IPS-NIHi7 (cell line): ENCODE data around the gene ZNF445.
"Not testable (repeated sequence)": the region's sequence is repeated elsewhere in the genome, so short reads cannot be mapped to it uniquely, and the experiment has no call there.

Experiments
- DNase-seq: peaks from one replicate; pipeline ENCODE4 v3.0.0; 2012; ENCODE audit warnings: mixed read lengths; ENCODE audit errors: extremely low spot score

ZNF445 gene

DNA sequence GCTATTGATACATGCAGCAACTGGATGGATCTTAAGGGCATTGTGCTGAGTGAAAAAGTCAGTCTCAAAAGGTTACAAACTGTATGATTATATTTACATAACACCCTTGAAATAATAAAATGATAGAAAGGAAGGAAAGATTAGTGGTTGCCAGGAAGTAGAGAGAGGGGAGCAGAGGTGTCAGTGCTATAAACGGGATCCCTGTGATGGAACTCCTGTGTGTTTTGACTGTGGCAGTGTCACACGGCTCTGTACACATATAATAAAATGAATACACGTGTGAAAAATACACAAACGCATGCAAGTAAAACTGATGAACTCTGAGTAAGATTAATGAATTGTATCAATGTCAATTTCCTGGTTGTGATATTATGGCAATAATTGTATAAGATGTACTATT, 78.6 kb downstream of the ZNF445 start:
- no peak for DNase-seq

DNA sequence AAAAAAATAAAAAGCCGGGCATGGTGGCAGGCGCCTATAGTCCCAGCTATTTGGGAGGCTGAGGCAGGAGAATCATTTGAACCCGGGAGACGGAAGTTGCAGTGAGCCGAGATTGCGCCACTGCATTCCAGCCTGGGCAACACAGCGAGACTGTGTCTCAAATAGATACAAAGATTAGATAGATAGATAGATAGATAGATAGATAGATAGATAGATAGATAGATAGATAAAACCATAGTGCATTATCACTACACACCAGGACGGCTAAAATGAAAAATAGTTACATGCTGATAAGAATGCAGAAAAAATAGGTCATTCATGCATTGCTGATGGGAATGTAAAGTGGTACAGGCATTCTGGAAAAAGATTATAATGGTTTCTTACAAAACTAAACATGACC, 79.2 kb downstream of the ZNF445 start:
- DNase-seq: not testable (repeated sequence)

DNA sequence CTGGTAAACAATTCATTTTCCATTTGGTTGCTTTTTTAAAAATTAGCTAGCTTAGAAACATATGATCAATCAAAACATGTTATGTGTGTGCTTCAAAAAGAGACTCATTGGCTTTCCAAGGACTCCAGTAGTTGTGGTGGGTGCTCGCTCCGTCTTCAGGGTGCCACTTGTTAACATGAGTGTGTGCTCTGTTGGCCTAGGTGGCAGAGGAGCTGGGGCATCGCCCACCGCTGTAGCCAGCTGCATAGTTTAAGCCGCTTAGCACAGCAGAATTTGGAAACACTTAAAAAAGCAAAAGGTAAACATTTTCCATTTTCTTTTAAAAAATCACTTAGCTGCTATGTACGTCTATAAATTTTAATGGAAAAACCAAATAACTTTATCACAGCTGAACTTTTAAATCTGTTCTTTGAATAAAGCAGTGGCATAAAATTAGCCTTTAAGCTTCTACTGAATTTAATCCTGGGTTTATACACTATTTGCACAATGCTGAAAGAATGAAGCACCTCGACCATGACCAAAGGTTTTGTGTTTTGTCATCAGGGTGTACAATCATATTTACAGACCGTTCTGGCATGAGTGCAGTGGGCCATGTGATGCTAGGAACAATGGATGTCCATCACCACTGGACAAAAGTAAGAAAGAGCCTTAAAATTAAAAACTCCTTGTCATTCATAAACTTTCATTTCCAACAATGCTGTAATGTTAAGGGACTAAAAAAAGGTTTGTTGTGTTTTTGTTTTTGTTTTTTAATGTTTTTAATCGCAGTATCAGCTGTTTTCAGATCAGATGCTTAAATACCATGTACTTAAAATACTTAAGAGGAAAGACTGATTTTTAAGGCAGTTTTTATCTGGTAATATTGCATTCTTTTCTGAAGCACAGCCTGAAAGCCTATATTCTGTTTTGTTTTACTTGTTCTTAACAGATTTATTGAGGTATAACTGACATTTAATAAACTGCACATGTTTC, 81.0 kb downstream of the ZNF445 start:
- DNase-seq: no peak

DNA sequence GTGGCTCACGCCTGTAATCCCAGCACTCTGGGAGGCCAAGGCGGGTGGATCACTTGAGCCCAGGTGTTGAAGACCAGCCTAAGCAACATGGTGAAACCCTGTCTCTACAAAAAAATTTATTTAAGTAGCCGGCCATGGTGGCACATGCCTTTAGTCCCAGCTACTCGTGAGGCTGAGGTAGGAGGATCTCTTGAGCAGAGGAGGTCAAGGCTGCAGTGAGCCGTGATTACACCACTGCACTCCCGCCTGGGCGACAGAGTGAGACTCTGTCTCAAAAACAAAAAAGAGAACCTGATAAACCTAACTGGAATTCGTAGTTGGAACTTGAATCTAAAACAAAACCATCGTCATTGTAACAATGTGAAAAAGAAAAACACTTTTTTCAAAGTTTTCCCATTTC, 81.8 kb downstream of the ZNF445 start:
- no peak for DNase-seq

- DNase-seq: no peak
Observed at GRCh38 chr3:44392489-44392888, 85.0 kb downstream of the ZNF445 start.

DNA sequence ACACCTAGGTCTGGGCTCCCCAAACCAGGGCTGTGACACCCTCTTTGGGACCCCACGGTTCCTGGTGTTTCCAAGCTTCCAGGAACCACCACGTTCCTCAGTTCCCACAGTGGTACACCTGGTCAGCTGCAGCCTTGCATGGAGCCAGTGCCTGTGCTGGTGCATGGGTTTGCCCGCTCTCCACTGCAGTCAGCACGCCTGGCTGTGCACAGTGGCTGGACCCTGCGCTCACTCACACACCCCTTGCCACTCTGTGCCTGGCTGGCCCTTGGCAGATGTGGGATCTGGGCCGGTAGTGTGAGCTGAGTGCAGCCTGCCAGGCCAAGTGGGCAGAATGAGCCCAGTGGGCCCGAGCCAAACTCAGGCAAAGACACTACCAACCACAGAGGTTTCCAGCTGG, 90.1 kb downstream of the ZNF445 start:
- no peak for DNase-seq
